Trophoblast cell (in vitro differentiated cells and primary cell): ENCODE results near the gene LGSN. TPM values are rescaled to one million over a fixed set of nuclear protein-coding genes. Genes with fewer than 3 reads are reported as not detected.
"Not testable (repeated sequence)": the region's sequence is repeated elsewhere in the genome, so short reads cannot be mapped to it uniquely, and the experiment has no call there.

Experiments
- DNase-seq, 2 donors: peaks; one replicate each; pipeline ENCODE4 v3.0.0-alpha.2; 2016
- H2AFZ ChIP-seq: 2 replicates; pipeline ENCODE4 v1.6.1; 2013; ENCODE audit warnings: low read length, moderate library complexity, mild to moderate bottlenecking; ENCODE audit not compliant: insufficient read depth, poor library complexity
- H2AK5ac ChIP-seq: 2 replicates; pipeline ENCODE4 v1.6.1; 2013; ENCODE audit warnings: mild to moderate bottlenecking, low read length
- H2BK120ac ChIP-seq: 2 replicates; pipeline ENCODE4 v1.6.1; 2013; ENCODE audit warnings: low read length, mild to moderate bottlenecking, moderate library complexity; ENCODE audit not compliant: insufficient read depth, poor library complexity
- H2BK12ac ChIP-seq: 2 replicates; pipeline ENCODE4 v1.6.1; 2013; ENCODE audit warnings: mild to moderate bottlenecking, low read length, moderate library complexity
- H2BK5ac ChIP-seq: 2 replicates; pipeline ENCODE4 v1.6.1; 2013; ENCODE audit warnings: low read length, low read depth, moderate library complexity, mild to moderate bottlenecking; ENCODE audit not compliant: poor library complexity
- H3K14ac ChIP-seq: 2 replicates; pipeline ENCODE4 v1.6.1; 2013; ENCODE audit warnings: mild to moderate bottlenecking, low read length
- H3K18ac ChIP-seq: 2 replicates; pipeline ENCODE4 v1.6.1; 2013; ENCODE audit warnings: mild to moderate bottlenecking, low read length
- H3K23ac ChIP-seq: 2 replicates; pipeline ENCODE4 v1.6.1; 2013; ENCODE audit warnings: low read length
- H3K27ac ChIP-seq: 2 replicates; pipeline ENCODE4 v1.5.1; 2013; ENCODE audit warnings: low read depth, mild to moderate bottlenecking, inconsistent platforms, low read length, moderate library complexity
- H3K27me3 ChIP-seq: 2 replicates; pipeline ENCODE4 v1.6.1; 2013; ENCODE audit warnings: inconsistent platforms, mild to moderate bottlenecking, low read length, moderate library complexity; ENCODE audit not compliant: insufficient read depth
- H3K36me3 ChIP-seq, 2 experiments: 1 replicate in 1 of 2; 2 replicates in 1 of 2; pipeline ENCODE4 v1.6.1; 2013; ENCODE audit warnings: low read length in 2 of 2, mild to moderate bottlenecking in 2 of 2, moderate library complexity in 1 of 2; ENCODE audit not compliant: insufficient read depth in 2 of 2, control insufficient read depth in 1 of 2
- H3K4ac ChIP-seq: 2 replicates; pipeline ENCODE4 v1.6.1; 2013; ENCODE audit warnings: low read depth, mild to moderate bottlenecking, low read length, moderate library complexity
- H3K4me1 ChIP-seq, 2 experiments: 1 replicate in 1 of 2; 2 replicates in 1 of 2; pipeline ENCODE4 v1.6.1; 2013; ENCODE audit warnings: low read length in 2 of 2, mild to moderate bottlenecking in 2 of 2, moderate library complexity in 1 of 2; ENCODE audit not compliant: insufficient read depth in 2 of 2, control insufficient read depth in 1 of 2
- H3K4me2 ChIP-seq: 2 replicates; pipeline ENCODE4 v1.6.1; 2013; ENCODE audit warnings: inconsistent platforms, mild to moderate bottlenecking, low read length, moderate library complexity
- H3K4me3 ChIP-seq: 2 replicates; pipeline ENCODE4 v1.5.1; 2013; ENCODE audit warnings: mild to moderate bottlenecking, low read depth, low read length, inconsistent platforms
- H3K79me1 ChIP-seq: one replicate; pipeline ENCODE4 v1.6.1; 2013; ENCODE audit warnings: low read length
- H3K79me2 ChIP-seq: 2 replicates; pipeline ENCODE4 v1.6.1; 2013; ENCODE audit warnings: low read length, mild to moderate bottlenecking; ENCODE audit not compliant: control insufficient read depth, insufficient read depth, poor library complexity
- H3K9ac ChIP-seq: 2 replicates; pipeline ENCODE4 v1.6.1; 2013; ENCODE audit warnings: mild to moderate bottlenecking, low read length
- H3K9me3 ChIP-seq: 2 replicates; pipeline ENCODE4 v1.6.1; 2013; ENCODE audit warnings: low read depth, mild to moderate bottlenecking, control low read depth, inconsistent platforms, low read length; ENCODE audit not compliant: insufficient read depth
- H4K12ac ChIP-seq: 2 replicates; pipeline ENCODE4 v1.6.1; 2013; ENCODE audit warnings: low read depth, mild to moderate bottlenecking, low read length, moderate library complexity
- H4K8ac ChIP-seq: 2 replicates; pipeline ENCODE4 v1.6.1; 2013; ENCODE audit warnings: low read depth, mild to moderate bottlenecking, low read length, moderate library complexity
- H4K91ac ChIP-seq: one replicate; pipeline ENCODE4 v1.6.1; 2013; ENCODE audit warnings: low read depth, mild to moderate bottlenecking, low read length, moderate library complexity
- WGBS: extraction: QIAGEN DNeasy Blood & Tissue Kit; methylation state at CpG from one replicate; pipeline ENCODE4 v1.1.7; 2013; ENCODE audit warnings: missing lambda C conversion rate; ENCODE audit not compliant: insufficient read length, insufficient coverage; ENCODE audit errors: extremely low coverage; 5-methylcytosine and 5-hydroxymethylcytosine counted together
- polyA plus RNA-seq: library from polyadenylated mRNA; stranded (reverse); fragments of 200-250 nt; gene quantifications from 2 replicates; pipeline ENCODE4 v1.2.3, GENCODE V29; 2013

The LGSN gene
- 0.05 and 0.11 TPM in 2 replicates for polyA plus RNA-seq

DNA sequence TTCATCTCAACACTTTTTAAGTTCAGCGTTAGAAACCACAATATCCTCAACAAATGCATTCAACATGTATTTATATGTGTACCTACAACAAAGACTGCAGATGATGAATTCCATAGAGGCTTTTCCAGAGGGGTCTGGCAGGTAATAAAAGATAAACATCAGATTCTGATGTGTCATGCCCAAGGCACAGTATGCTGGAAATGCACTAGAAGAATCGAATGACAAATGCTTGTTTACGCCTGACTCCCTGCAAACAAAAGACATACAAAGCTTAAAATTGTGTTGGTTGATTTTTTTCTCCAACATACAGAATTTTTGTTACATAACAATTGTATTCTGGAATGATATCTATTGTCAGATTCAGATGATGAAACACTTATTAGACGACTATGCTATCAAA is at the start of gene LGSN:
Gene LGSN, minus strand, starts transcription at position 45 of the 400 bp plus-strand sequence. Its CDS starts 40 bp downstream, at position 5.
- H3K27me3 ChIP-seq: no peaks in the 10 kb centered on the region
- H4K8ac ChIP-seq: no peak within 1 kb of the TSS
- H2AFZ ChIP-seq: no peak within 1 kb of the TSS
- peaks cover 0 to 7% of the 10 kb centered on the region in 2 experiments for H3K4me1 ChIP-seq
- no peak within 1 kb of the TSS for H3K4me3 ChIP-seq
- DNase-seq: peak; percentile 16 to 64
- no peaks in the 10 kb centered on the region for H3K9me3 ChIP-seq
- H2AK5ac ChIP-seq: no peak within 1 kb of the TSS
- no peaks in the 10 kb centered on the region for H3K36me3 ChIP-seq
- peak within 1 kb of the TSS; percentile 4 for H2BK120ac ChIP-seq
- H4K12ac ChIP-seq: no peak within 1 kb of the TSS
- no peak within 1 kb of the TSS for H3K23ac ChIP-seq
- peak within 1 kb of the TSS; percentile 27 for H3K4ac ChIP-seq
- H2BK5ac ChIP-seq: no peak within 1 kb of the TSS
- peak within 1 kb of the TSS; percentile 96 for H2BK12ac ChIP-seq
- no CpG with 5 or more reads among the region's 4 CpGs for WGBS
- no peak within 1 kb of the TSS for H3K9ac ChIP-seq
- peak within 1 kb of the TSS; percentile 4 for H3K27ac ChIP-seq
- H3K4me2 ChIP-seq: no peak within 1 kb of the TSS
- no peak within 1 kb of the TSS for H3K14ac ChIP-seq
- no peak within 1 kb of the TSS for H3K18ac ChIP-seq
- H4K91ac ChIP-seq: no peak within 1 kb of the TSS
- no peaks in the 10 kb centered on the region for H3K79me2 ChIP-seq
- no peaks in the 10 kb centered on the region for H3K79me1 ChIP-seq

DNA sequence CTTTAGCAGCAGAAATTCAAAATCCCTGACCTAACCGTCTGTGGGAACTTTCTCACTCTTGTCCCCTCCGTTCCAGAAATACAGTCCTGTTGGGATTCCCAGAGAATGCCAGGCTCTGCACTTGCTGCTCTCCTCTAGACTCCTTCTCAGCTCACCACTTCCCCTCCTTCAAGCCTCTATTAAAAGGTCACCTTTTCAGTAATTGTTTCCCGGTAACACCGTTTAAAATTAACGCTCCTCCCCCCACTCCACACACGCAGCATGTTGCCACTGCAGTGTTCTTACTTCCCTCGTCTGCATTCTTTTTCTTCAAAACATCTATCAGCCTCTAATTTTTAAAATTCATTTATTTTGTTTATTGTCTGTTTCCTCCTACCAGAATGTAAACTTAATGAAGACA is 48.6 kb upstream of the LGSN start:
- Histone ChIP-seq H3K18ac (no peak overlapping the region), H3K79me2 (no peaks in the 10 kb centered on the region), H3K14ac (no peak overlapping the region), H3K4me1 (no peaks in the 10 kb centered on the region), H3K4me2 (no peak overlapping the region), H3K27ac (no peak overlapping the region), H2AFZ (no peak overlapping the region), H3K4ac (no peak overlapping the region), H3K27me3 (no peaks in the 10 kb centered on the region), H3K79me1 (no peaks in the 10 kb centered on the region), H3K9ac (no peak overlapping the region), H3K9me3 (no peaks in the 10 kb centered on the region), H3K36me3 (no peaks in the 10 kb centered on the region), H3K23ac (no peak overlapping the region), H2BK12ac (no peak overlapping the region), H4K12ac (no peak overlapping the region), H3K4me3 (no peak overlapping the region), H4K8ac (no peak overlapping the region), H2AK5ac (no peak overlapping the region), H4K91ac (no peak overlapping the region), H2BK120ac (no peak overlapping the region), H2BK5ac (no peak overlapping the region)
- no CpG with 5 or more reads among the region's 7 CpGs for WGBS
- no peak for DNase-seq

- not testable (repeated sequence) for H3K9me3 ChIP-seq, H3K79me1 ChIP-seq, H3K9ac ChIP-seq, H3K4ac ChIP-seq, H3K27me3 ChIP-seq, H3K36me3 ChIP-seq, H3K18ac ChIP-seq, H3K79me2 ChIP-seq, H3K4me3 ChIP-seq, H4K8ac ChIP-seq, H2BK120ac ChIP-seq, H4K12ac ChIP-seq, H2BK12ac ChIP-seq, H2BK5ac ChIP-seq, H3K23ac ChIP-seq, H3K27ac ChIP-seq, H2AK5ac ChIP-seq, H2AFZ ChIP-seq, DNase-seq, H3K4me2 ChIP-seq, H3K4me1 ChIP-seq, H3K14ac ChIP-seq, H4K91ac ChIP-seq
- no CpG with 5 or more reads among the region's 10 CpGs for WGBS
These were observed 42.8 kb upstream of the LGSN start for GRCh38 chr6:63362500-63363120.

GRCh38 chr6:63357384-63357783 is 37.6 kb upstream of the LGSN start:
- not testable (repeated sequence) for H3K4me3 ChIP-seq, DNase-seq, H3K9ac ChIP-seq, H3K27ac ChIP-seq, H4K12ac ChIP-seq, H3K79me2 ChIP-seq, H2AK5ac ChIP-seq, H3K4me1 ChIP-seq, H3K23ac ChIP-seq, H3K18ac ChIP-seq, H4K8ac ChIP-seq, H3K9me3 ChIP-seq, H3K4ac ChIP-seq, H3K4me2 ChIP-seq, H2BK120ac ChIP-seq, H2BK12ac ChIP-seq, H3K79me1 ChIP-seq, H2BK5ac ChIP-seq, H2AFZ ChIP-seq, H3K14ac ChIP-seq, H4K91ac ChIP-seq, H3K36me3 ChIP-seq, H3K27me3 ChIP-seq
- WGBS: no CpG with 5 or more reads among the region's 3 CpGs
